ENCODE results near the gene RNF150. TPM values are rescaled to one million over a fixed set of nuclear protein-coding genes. Genes with fewer than 3 reads are reported as not detected.

RNF150 gene
- total RNA-seq, 1 experiment from 2014 or later: 4.4 TPM

DNA sequence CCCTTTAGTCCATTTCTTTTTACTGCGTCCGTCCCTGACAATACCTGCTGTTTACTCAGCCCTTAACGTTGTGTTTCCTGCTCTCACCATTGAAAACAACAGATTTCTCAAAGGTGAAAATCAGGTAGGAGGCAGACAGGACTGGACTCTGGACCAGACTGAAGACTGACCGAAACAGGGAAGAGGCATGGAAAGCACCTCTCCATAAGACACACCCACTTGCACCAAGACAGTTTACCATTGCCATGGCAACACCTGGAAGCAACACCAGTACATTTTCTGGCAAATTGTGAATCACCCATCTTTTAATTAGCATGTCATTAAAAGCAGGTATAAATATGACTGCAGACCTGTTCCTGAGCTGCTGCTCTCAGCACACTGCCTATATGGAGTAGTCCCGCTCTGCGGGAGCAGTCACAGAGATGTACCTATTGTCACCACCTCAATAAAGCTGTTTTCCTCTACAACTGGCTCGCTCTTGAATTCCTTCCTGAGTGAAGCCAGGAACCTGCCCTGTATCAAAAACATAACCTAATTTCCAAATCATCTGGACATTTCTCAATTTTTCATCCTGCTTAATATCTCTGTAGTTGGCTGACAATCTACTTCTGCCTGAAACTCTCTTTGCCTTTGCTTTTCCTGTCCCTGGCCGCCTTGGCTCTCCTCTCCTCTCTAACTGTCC lies 117.0 kb downstream of the RNF150 start:
- Histone ChIP-seq H3K27me3 (ENCODE audit: insufficient read depth, low read length) (no peaks in the 10 kb centered on the region), H3K27ac (ENCODE audit: insufficient read length, low read depth, low read length) (no peak overlapping the region), H3T11ph (ENCODE audit: low read length) (peak overlapping the region; percentile 8), H2AK5ac (ENCODE audit: insufficient read length, low read length) (no peak overlapping the region), H2BK15ac (ENCODE audit: low read depth, low read length) (no peak overlapping the region), H3K4me2 (ENCODE audit: insufficient read depth, insufficient read length, low read length) (no peak overlapping the region), H3K56ac (ENCODE audit: insufficient read length, low read depth, low read length) (no peak overlapping the region), H3K9me3 (ENCODE audit: control insufficient read depth, low read depth, low read length) (no peaks in the 10 kb centered on the region), H3K79me2 (ENCODE audit: insufficient read depth, low read length) (no peaks in the 10 kb centered on the region), H3K4me1 (ENCODE audit: insufficient read depth, low read length) (no peaks in the 10 kb centered on the region), H4K91ac (ENCODE audit: insufficient read length, low read depth, low read length) (no peak overlapping the region), H3K4ac (ENCODE audit: low read depth, low read length) (no peak overlapping the region), H3K79me1 (ENCODE audit: insufficient read depth, low read depth, low read length, poor library complexity, severe bottlenecking) (no peaks in the 10 kb centered on the region), H2BK5ac (ENCODE audit: insufficient read length, low read length) (no peak overlapping the region), H3K14ac (ENCODE audit: insufficient read depth, low read length) (no peak overlapping the region), H2BK20ac (ENCODE audit: low read depth, low read length, poor library complexity, severe bottlenecking) (no peak overlapping the region), H4K8ac (replicated peaks; ENCODE audit: insufficient read length, low read depth, low read length) (no peak overlapping the region), H2AFZ (ENCODE audit: low read length) (no peak overlapping the region), H3K23me2 (ENCODE audit: insufficient read length, low read depth, low read length, poor library complexity, severe bottlenecking) (no peaks in the 10 kb centered on the region), H4K20me1 (ENCODE audit: control insufficient read depth, insufficient read depth, insufficient read length) (no peaks in the 10 kb centered on the region), H2BK12ac (ENCODE audit: insufficient read length, low read depth, low read length) (no peak overlapping the region), H3K23ac (ENCODE audit: insufficient read length, low read depth, low read length) (no peak overlapping the region), H3K9ac (ENCODE audit: extremely low read depth, insufficient read length, low read length) (no peak overlapping the region), H3K18ac (ENCODE audit: insufficient read length, low read depth, low read length) (no peak overlapping the region), H2BK120ac (ENCODE audit: low read depth, low read length, poor library complexity, severe bottlenecking) (no peak overlapping the region), H4K5ac (ENCODE audit: insufficient read length, low read depth, low read length) (no peak overlapping the region)
- no peaks in the 10 kb centered on the region for H3K36me3 Mint-ChIP-seq (ENCODE audit: insufficient read depth in 1 of 3, low read depth in 3 of 3)
- TF ChIP-seq, protein P1, sequence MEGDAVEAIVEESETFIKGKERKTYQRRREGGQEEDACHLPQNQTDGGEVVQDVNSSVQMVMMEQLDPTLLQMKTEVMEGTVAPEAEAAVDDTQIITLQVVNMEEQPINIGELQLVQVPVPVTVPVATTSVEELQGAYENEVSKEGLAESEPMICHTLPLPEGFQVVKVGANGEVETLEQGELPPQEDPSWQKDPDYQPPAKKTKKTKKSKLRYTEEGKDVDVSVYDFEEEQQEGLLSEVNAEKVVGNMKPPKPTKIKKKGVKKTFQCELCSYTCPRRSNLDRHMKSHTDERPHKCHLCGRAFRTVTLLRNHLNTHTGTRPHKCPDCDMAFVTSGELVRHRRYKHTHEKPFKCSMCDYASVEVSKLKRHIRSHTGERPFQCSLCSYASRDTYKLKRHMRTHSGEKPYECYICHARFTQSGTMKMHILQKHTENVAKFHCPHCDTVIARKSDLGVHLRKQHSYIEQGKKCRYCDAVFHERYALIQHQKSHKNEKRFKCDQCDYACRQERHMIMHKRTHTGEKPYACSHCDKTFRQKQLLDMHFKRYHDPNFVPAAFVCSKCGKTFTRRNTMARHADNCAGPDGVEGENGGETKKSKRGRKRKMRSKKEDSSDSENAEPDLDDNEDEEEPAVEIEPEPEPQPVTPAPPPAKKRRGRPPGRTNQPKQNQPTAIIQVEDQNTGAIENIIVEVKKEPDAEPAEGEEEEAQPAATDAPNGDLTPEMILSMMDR (conservative IDR thresholded peaks at IDR 0.05): no peak
- H3K27ac Mint-ChIP-seq: no peak overlapping the region
- no CpG with 5 or more reads among the region's 8 CpGs for WGBS (ENCODE audit: extremely low coverage, insufficient read length, low lambda C conversion rate)
- H3K4me1 Mint-ChIP-seq: no peaks in the 10 kb centered on the region
- no peaks in the 10 kb centered on the region for H3K27me3 Mint-ChIP-seq (ENCODE audit: low read depth)
- no peak overlapping the region for H3K4me3 Mint-ChIP-seq
- DNase-seq: no peak
- no peaks in the 10 kb centered on the region for H3K9me3 Mint-ChIP-seq
